Pancreas (tissue), 10 donors: ENCODE results near the gene SP6. TPM values are rescaled to one million over a fixed set of nuclear protein-coding genes. Genes with fewer than 3 reads are reported as not detected.

Experiments used
- ATAC-seq, 4 donors: fragments of 200-7000 bp; cut with Tn5 transposase; one replicate each; pipeline versions ENCODE4 v1.8.0 to v1.9.1; 2020; ENCODE audit warnings: mild to moderate bottlenecking in 4 of 4, moderate library complexity in 4 of 4
- DNase-seq, 6 donors: peaks; one replicate each; pipeline ENCODE4 v3.0.0-alpha.2; 2020
- FAIRE-seq: peaks from 2 replicates; lab custom pipeline; 2012; peaks lifted over from hg19 to GRCh38; lab: Jason Lieb, UNC
- H3K27ac ChIP-seq, 4 donors: fragments of 200-600 bp; sonication (generic); 1 replicate in 3 of 4; 2 replicates in 1 of 4; pipeline versions ENCODE4 v1.5.0 to v1.8.0; 2020
- H3K27me3 ChIP-seq, 4 donors: fragments of 200-600 bp; one replicate each; pipeline ENCODE4 v1.8.0; 2021
- H3K36me3 ChIP-seq, 3 donors: fragments of 200-600 bp; sonication (generic) in 1 of 3; one replicate each; pipeline versions ENCODE4 v1.5.0 to v1.8.0; 2020 to 2021
- H3K4me1 ChIP-seq, 3 donors: fragments of 200-600 bp; one replicate each; pipeline ENCODE4 v1.8.0; 2021
- H3K4me3 ChIP-seq, 4 donors: fragments of 200-600 bp; sonication (generic) in 2 of 4; one replicate each; pipeline versions ENCODE4 v1.5.0 to v1.8.0; 2020 to 2021
- H3K9me3 ChIP-seq, 4 donors: fragments of 200-600 bp; one replicate each; pipeline ENCODE4 v1.8.0; 2021
- CTCF ChIP-seq, 4 donors: fragments of 200-600 bp; sonication (generic) in 3 of 4; IDR thresholded peaks; one replicate each; pipeline versions ENCODE4 v1.5.0 to v1.8.0; 2021; ENCODE audit warnings: antibody characterized with exemption in 4 of 4
- whole genome bisulfite sequencing, 2 donors: extraction: QIAGEN DNeasy Blood & Tissue Kit; methylation state at CpG; one replicate each; pipeline ENCODE4 v1.1.7; 2013; 5-methylcytosine and 5-hydroxymethylcytosine counted together
- intact Hi-C, 3 donors: fragments of 100-400 bp; cut with DNase I; formaldehyde crosslinking; loops; one replicate each; pipeline versions ENCODE4 v1.11.1 to v1.14.2; 2022
- polyA plus RNA-seq, 2 donors: library from polyadenylated mRNA; stranded (reverse); fragments of 200-250 nt; gene quantifications; one replicate each; pipeline ENCODE4 v1.2.3, GENCODE V29; 2013
- total RNA-seq, 6 donors: library from RNA; stranded (reverse); fragmentation: NEBNext Ultra II Directional in 4 of 6; extraction: Animal tissue kit (Norgen Biotek cat#: 25700) in 4 of 6; gene quantifications; one replicate each; pipeline versions ENCODE4 v1.2.1 to v1.2.4, GENCODE V29; 2021 to 2023
- donor health status: healthy with polysubstance abuse.
- donor health status: DM: no; HTN: no; CAD: no; lungs with moderate emphysema.
- donor health status: DM: no; HTN: no; CAD: no.
- donor health status: control.
- donor health status: control.
- donor health status: Bipolar disorder and iron deficiency.
- donor health status: DM: yes; HTN: yes; CAD: no.
- donor health status: DM: no; HTN: no; CAD: no.
- donor health status: DM: no; HTN: no; CAD: no.
- donor health status: DM: yes; HTN: yes; CAD: no.

SP6 gene
- total and polyA plus RNA-seq, 8 donors, result 0.12 to 0.56 (median 0.22) TPM

- intact Hi-C loops, result no loop called here
- H3K9me3 ChIP-seq, result no peaks in the 10 kb centered on the region
- no peak overlapping the region for H3K4me3 ChIP-seq
- no peaks in the 10 kb centered on the region for H3K36me3 ChIP-seq
- FAIRE-seq (no peak), ATAC-seq (no peak), DNase-seq (no peak)
- H3K4me1 ChIP-seq, result no peaks in the 10 kb centered on the region
- no peak for TF ChIP-seq CTCF (IDR thresholded peaks at IDR 0.05)
- H3K27ac ChIP-seq, result no peak overlapping the region
- peaks cover 0 to 26% (median 6%) of the 10 kb centered on the region in 4 donors for H3K27me3 ChIP-seq
Measured at GRCh38 chr17:47856830-47857229, 5.9 kb upstream of the SP6 start.

- no peak for ATAC-seq
- intact Hi-C loops, result no loop called here
- peaks cover 0 to under 1% (median 0%) of the 10 kb centered on the region in 3 donors for H3K4me1 ChIP-seq
- TF ChIP-seq CTCF (IDR thresholded peaks at IDR 0.05), result no peak
- DNase-seq, result no peak
- no peaks in the 10 kb centered on the region for H3K36me3 ChIP-seq
- WGBS, 2 donors, result 33 to 61% methylated on average over 3 of the region's 3 CpGs
- no peak overlapping the region for H3K4me3 ChIP-seq
- no peaks in the 10 kb centered on the region for H3K9me3 ChIP-seq
- FAIRE-seq, result no peak
- H3K27me3 ChIP-seq, result peaks cover 0 to 26% (median 6%) of the 10 kb centered on the region in 4 donors
- H3K27ac ChIP-seq, result no peak overlapping the region
Measured at GRCh38 chr17:47855737-47856136, 4.8 kb upstream of the SP6 start.

GRCh38 chr17:47853616-47854015, 2.7 kb upstream of the SP6 start:
- Histone ChIP-seq H3K27me3 (peaks cover 0 to 26% (median 6%) of the 10 kb centered on the region in 4 donors), H3K27ac (no peak overlapping the region), H3K9me3 (no peaks in the 10 kb centered on the region), H3K4me3 (no peak overlapping the region), H3K36me3 (no peaks in the 10 kb centered on the region), H3K4me1 (peaks cover 0 to 6% (median 0%) of the 10 kb centered on the region in 3 donors)
- no peak for ATAC-seq
- intact Hi-C loops, result no loop called here
- no peak for FAIRE-seq
- 24 to 26% methylated on average over 5 of the region's 5 CpGs for WGBS, 2 donors
- no peak for TF ChIP-seq CTCF (IDR thresholded peaks at IDR 0.05)
- DNase-seq, result no peak

GRCh38 chr17:47852113-47852949, 1.4 kb upstream of the SP6 start:
- intact Hi-C loops, result no loop called here
- ATAC-seq, result no peak
- no peak for DNase-seq
- H3K36me3 ChIP-seq, result no peaks in the 10 kb centered on the region
- no peak overlapping the region for H3K27ac ChIP-seq
- H3K9me3 ChIP-seq, result no peaks in the 10 kb centered on the region
- WGBS, 2 donors, result 26 to 36% methylated on average over 32 of the region's 32 CpGs
- peaks cover 0 to 26% (median 6%) of the 10 kb centered on the region in 4 donors for H3K27me3 ChIP-seq
- peaks cover 0 to 6% (median 0%) of the 10 kb centered on the region in 3 donors for H3K4me1 ChIP-seq
- no peak for TF ChIP-seq CTCF (IDR thresholded peaks at IDR 0.05)
- H3K4me3 ChIP-seq, result no peak overlapping the region
- FAIRE-seq, result no peak

GRCh38 chr17:47851764-47852112, 775 bp upstream of the SP6 start:
- 40 to 48% methylated on average over 11 of the region's 11 CpGs for WGBS, 2 donors
- no peak for DNase-seq
- Histone ChIP-seq H3K27ac (no peak overlapping the region), H3K36me3 (no peaks in the 10 kb centered on the region), H3K9me3 (no peaks in the 10 kb centered on the region), H3K4me3 (no peak overlapping the region), H3K27me3 (peaks cover 2 to 32% (median 6%) of the 10 kb centered on the region in 4 donors), H3K4me1 (peaks cover 0 to 6% (median 0%) of the 10 kb centered on the region in 3 donors)
- no peak for FAIRE-seq
- no peak for ATAC-seq
- no peak for TF ChIP-seq CTCF (IDR thresholded peaks at IDR 0.05)
- intact Hi-C loops, result no loop called here
